ENCODE data around the gene RPL36AL.
A peak's percentile ranks its signal among the peaks of the same experiment; 100 is the strongest.
"Not testable (repeated sequence)": the region's sequence is repeated elsewhere in the genome, so short reads cannot be mapped to it uniquely, and the experiment has no call there.

The RPL36AL gene

GRCh38 chr14:49620182-49621113 lies at the start of gene RPL36AL, which contains the start of gene MGAT2:
Gene RPL36AL, minus strand, starts transcription at chr14:49620626. Its CDS starts 1,522 bp downstream, at chr14:49619104.
Gene MGAT2, plus strand, starts transcription at chr14:49620799. Its CDS starts 470 bp downstream, at chr14:49621269.
- peak; percentile 99 for DNase-seq

GRCh38 chr14:49659526-49660455 lies 39.4 kb upstream of the RPL36AL start:
- DNase-seq, result no peak

GRCh38 chr14:49657500-49657899 lies 37.1 kb upstream of the RPL36AL start:
- not testable (repeated sequence) for DNase-seq

- DNase-seq, result no peak
Observed at GRCh38 chr14:49654511-49654910, 34.1 kb upstream of the RPL36AL start.

- DNase-seq, result no peak
Observed at GRCh38 chr14:49653508-49653907, 33.1 kb upstream of the RPL36AL start.

- no peak for DNase-seq
Observed at GRCh38 chr14:49642163-49642562, 21.7 kb upstream of the RPL36AL start.

- no peak for DNase-seq
Observed at GRCh38 chr14:49641697-49642129, 21.3 kb upstream of the RPL36AL start.

- DNase-seq, result no peak
Observed at GRCh38 chr14:49640540-49641417, 20.4 kb upstream of the RPL36AL start.

- no peak for DNase-seq
Observed at GRCh38 chr14:49637534-49638078, 17.2 kb upstream of the RPL36AL start.

- DNase-seq, result no peak
Observed at GRCh38 chr14:49636866-49637265, 16.4 kb upstream of the RPL36AL start.

GRCh38 chr14:49634547-49635334 lies 14.3 kb upstream of the RPL36AL start, which contains the start of gene DNAAF2:
Gene DNAAF2, minus strand, starts transcription at chr14:49635244. Its CDS starts 95 bp downstream, at chr14:49635149.
- DNase-seq, result peak; percentile 66

GRCh38 chr14:49633640-49634546 lies 13.5 kb upstream of the RPL36AL start:
- peak; percentile 97 for DNase-seq

GRCh38 chr14:49623941-49624839 lies 3.8 kb upstream of the RPL36AL start:
- DNase-seq, result peak; percentile 47

GRCh38 chr14:49623387-49623786 lies 3.0 kb upstream of the RPL36AL start:
- DNase-seq, result no peak

GRCh38 chr14:49622022-49622607 lies 1.7 kb upstream of the RPL36AL start:
- no peak for DNase-seq

- peak; percentile 71 for DNase-seq
Observed at GRCh38 chr14:49621114-49621881, 872 bp upstream of the RPL36AL start.

GRCh38 chr14:49619730-49620129 lies 696 bp downstream of the RPL36AL start:
- no peak for DNase-seq

All from activated CD4-positive, alpha-beta T cell treated with anti-CD3 and anti-CD28 coated beads, Interleukin-2, Interleukin-6, amounts not matched to agents 100 ng/mL and 50 ng/mL, durations not matched to agents 16 hours and 8 hours (primary cell).